ENCODE results near the gene GID8.

GID8 gene

DNA sequence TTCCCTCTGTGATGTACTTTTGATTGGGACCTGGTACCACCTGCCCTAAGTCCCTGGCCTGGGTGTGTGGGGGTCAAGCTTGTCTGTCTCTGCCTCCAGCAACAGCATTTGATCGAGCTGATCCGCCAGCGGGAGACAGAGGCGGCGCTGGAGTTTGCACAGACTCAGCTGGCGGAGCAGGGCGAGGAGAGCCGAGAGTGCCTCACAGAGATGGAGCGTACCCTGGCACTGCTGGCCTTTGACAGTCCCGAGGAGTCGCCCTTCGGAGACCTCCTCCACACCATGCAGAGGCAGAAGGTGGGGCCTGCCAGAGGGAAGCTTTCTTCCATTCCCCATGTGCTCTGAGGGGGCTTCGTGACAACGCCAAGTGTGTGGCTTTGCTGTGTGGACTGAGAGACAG is 5.4 kb downstream of the GID8 start:
- Histone ChIP-seq H3K4me3 (no peak overlapping the region), H3K27ac (no peak overlapping the region)
- TF ChIP-seq, protein P1, sequence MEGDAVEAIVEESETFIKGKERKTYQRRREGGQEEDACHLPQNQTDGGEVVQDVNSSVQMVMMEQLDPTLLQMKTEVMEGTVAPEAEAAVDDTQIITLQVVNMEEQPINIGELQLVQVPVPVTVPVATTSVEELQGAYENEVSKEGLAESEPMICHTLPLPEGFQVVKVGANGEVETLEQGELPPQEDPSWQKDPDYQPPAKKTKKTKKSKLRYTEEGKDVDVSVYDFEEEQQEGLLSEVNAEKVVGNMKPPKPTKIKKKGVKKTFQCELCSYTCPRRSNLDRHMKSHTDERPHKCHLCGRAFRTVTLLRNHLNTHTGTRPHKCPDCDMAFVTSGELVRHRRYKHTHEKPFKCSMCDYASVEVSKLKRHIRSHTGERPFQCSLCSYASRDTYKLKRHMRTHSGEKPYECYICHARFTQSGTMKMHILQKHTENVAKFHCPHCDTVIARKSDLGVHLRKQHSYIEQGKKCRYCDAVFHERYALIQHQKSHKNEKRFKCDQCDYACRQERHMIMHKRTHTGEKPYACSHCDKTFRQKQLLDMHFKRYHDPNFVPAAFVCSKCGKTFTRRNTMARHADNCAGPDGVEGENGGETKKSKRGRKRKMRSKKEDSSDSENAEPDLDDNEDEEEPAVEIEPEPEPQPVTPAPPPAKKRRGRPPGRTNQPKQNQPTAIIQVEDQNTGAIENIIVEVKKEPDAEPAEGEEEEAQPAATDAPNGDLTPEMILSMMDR (IDR thresholded peaks at IDR 0.05), result no peak
- no peak for DNase-seq (ENCODE audit: low spot score)

DNA sequence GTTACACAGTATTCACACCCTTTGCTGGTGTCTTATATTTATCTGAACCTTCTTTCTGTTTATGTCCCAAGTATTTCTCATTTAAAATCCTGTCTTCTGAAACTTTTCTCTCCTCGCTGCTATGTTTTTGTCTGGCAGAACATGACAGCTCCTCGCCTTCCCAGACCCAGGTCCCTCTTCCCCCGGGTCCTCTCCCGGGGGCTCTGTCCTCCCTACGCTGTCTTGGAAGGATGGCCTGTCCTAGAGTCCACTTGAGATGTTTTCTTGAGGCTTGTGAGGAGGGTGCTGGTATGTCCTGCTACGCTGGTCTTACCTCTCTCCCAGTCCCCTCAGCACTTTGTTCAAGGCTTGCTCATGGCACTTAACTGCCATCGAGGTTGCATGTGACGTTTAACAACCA is 6.2 kb downstream of the GID8 start:
- TF ChIP-seq, protein P1 (IDR thresholded peaks at IDR 0.05), result no peak

DNA sequence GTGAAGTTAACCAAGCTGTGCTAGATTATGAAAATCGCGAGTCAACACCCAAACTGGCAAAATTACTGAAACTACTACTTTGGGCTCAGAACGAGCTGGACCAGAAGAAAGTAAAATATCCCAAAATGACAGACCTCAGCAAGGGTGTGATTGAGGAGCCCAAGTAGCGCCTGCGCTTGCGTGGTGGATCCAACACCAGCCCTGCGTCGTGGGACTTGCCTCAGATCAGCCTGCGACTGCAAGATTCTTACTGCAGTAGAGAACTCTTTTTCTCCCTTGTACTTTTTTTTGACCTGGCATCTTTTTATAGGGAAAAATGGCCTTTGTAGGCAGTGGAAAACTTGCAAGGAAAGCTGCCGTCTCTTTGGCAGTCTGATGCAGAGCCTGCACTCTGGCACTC is 6.8 kb downstream of the GID8 start:
- TF ChIP-seq, protein P1 (IDR thresholded peaks at IDR 0.05), result no peak
- DNase-seq (ENCODE audit: low spot score), result no peak
- Histone ChIP-seq H3K4me3 (no peak overlapping the region), H3K27ac (no peak overlapping the region)

More for the DNA sequence above, 6.2 kb downstream of the GID8 start:
- DNase-seq (ENCODE audit: low spot score), result no peak
- Histone ChIP-seq H3K27ac (no peak overlapping the region), H3K4me3 (no peak overlapping the region)

DNA sequence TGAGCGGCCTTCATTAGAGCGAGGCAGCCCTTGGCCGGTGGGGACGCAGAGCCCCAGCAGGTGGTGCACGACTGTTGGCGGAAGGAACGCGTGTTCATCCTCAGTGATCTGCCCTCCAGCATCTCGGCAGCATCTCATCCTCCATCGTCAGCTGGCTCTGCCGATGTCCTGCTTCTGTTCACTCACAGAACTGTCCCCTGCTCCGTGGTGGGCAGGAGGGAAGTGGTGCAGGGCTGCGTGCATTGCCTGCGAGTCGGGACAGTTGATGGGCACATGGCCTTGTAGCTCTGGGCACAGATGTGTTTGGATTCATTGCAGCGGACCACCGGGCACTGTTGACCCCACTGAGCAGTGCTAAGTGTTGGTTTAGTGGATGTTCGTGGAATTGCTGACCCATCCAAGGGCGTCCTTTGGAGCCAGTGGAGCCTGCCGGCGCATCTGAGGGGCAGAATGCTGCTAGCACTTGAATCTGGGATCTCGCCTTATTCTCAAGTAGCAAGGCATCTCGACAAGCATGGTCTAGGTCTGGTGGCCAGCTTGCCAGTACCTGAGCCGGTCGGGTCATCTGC is 7.9 kb downstream of the GID8 start:
- Histone ChIP-seq H3K27ac (no peak overlapping the region), H3K4me3 (no peak overlapping the region)
- TF ChIP-seq, protein P1 (IDR thresholded peaks at IDR 0.05), result no peak
- no peak for DNase-seq (ENCODE audit: low spot score)

DNA sequence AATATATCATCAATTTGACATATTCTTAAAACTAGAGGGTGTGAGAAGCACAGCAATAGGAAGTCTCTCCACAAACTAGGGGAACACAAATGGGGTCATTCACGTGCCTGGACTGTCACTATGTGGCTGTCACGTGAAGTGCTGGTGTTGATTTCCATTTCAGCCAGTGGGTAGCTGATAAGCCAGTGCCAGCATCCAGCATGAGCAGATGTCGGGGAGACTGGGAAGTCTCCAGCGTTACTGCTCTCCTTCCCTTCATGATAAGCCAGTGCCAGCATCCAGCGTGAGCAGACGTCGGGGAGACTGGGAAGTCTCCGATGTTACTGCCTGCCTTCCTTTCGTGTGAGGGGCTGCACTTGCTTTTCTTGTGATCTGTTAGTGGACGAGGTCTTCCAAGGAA is 9.0 kb downstream of the GID8 start:
- TF ChIP-seq, protein P1 (IDR thresholded peaks at IDR 0.05), result no peak
- DNase-seq (ENCODE audit: low spot score), result no peak
- no peak overlapping the region for H3K4me3 ChIP-seq
- no peak overlapping the region for H3K27ac ChIP-seq

DNA sequence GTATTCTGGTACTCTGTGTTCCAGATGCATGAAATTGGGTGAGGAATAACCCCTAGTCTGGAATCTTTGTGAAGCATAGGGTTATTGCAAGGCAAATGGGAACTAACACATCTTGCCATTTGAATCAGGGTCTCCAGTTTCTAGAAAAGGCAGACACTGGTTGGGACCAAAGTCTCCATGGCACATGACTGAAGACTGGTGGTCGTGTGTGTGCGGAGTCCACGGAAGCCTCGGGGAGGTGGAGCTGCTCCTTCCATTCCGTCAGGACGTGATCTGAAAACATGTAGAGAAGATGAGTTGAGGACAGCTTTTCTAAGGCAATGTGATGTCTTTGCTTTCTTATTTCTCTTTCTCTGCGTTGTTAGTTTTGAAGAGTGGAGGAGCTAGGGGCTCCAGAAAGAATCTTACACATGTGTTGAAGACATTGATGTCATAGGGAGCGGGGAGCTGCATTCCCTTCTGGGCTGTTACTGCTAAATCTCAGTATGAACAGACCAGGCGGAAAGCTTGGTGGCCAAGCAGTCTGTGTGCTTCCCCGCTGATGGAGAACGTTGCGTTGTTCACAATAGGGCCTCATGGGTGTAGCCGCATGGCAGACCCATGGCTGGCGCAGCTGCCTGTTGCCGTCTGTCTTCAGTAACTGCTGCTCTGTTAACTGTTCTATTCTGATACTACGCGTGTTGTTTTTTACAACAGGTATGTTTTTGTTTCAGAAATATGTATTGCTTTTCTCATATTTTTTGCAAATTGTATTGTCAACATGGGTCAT is 9.8 kb downstream of the GID8 start:
- DNase-seq (ENCODE audit: low spot score), result no peak
- no peak overlapping the region for H3K4me3 ChIP-seq
- TF ChIP-seq, protein P1 (IDR thresholded peaks at IDR 0.05), result no peak
- H3K27ac ChIP-seq, result no peak overlapping the region
